PC-9 (cell line): ENCODE measurements around the gene ROBO1. TPM values are rescaled to one million over a fixed set of nuclear protein-coding genes. Genes with fewer than 3 reads are reported as not detected.

Experiments
- BruUV-seq: library from RNA; stranded (reverse); fragments of 400-500 nt; replicated peaks from 2 replicates; lab custom pipeline; 2021; lab: Mats Ljungman, UMichigan
- CTCF ChIA-PET: fragments of 300-600 bp; sonication (Branson Sonifier 250); formaldehyde crosslinking; loops from one replicate; lab custom pipeline; 2022; ENCODE audit warnings: antibody characterized with exemption; lab: Charles Lee
- POLR2A ChIA-PET: fragments of 300-600 bp; sonication (Branson Sonifier 250); formaldehyde crosslinking; loops from one replicate; lab custom pipeline; 2022; ENCODE audit warnings: antibody characterized with exemption; ENCODE audit not compliant: unreplicated experiment; lab: Charles Lee
- DNase-seq, 2 experiments: peaks; one replicate each; pipeline versions ENCODE4 v3.0.0 to v3.0.0-alpha.2; 2015 to 2022; ENCODE audit warnings: mixed read lengths in 1 of 2
- H2AFZ ChIP-seq: fragments of 200-600 bp; sonication (generic); 2 replicates; pipeline ENCODE4 v1.8.1; 2017; ENCODE audit warnings: antibody characterized with exemption
- H3F3A ChIP-seq: fragments of 200-600 bp; sonication (generic); 2 replicates; pipeline ENCODE4 v1.8.1; 2017; ENCODE audit warnings: antibody characterized with exemption, mild to moderate bottlenecking, low read depth; ENCODE audit not compliant: insufficient read depth
- H3K27ac ChIP-seq: fragments of 200-600 bp; sonication (generic); 2 replicates; pipeline ENCODE4 v1.6.1; 2016; ENCODE audit warnings: mixed run types
- H3K27me3 ChIP-seq: fragments of 200-600 bp; sonication (generic); 2 replicates; pipeline ENCODE4 v1.6.1; 2016; ENCODE audit warnings: low read depth, mixed run types; ENCODE audit not compliant: insufficient read depth
- H3K36me3 ChIP-seq: fragments of 200-600 bp; sonication (generic); 2 replicates; pipeline ENCODE4 v1.6.1; 2016; ENCODE audit warnings: low read depth, mixed run types
- H3K4me1 ChIP-seq: fragments of 200-600 bp; sonication (generic); replicated peaks from 2 replicates; pipeline ENCODE4 v1.6.1; 2016; ENCODE audit warnings: mixed run types; ENCODE audit not compliant: insufficient read depth
- H3K4me2 ChIP-seq: fragments of 200-600 bp; sonication (generic); 2 replicates; pipeline ENCODE4 v1.6.1; 2017; ENCODE audit warnings: mixed run types
- H3K4me3 ChIP-seq: fragments of 200-600 bp; sonication (generic); 2 replicates; pipeline ENCODE4 v1.6.1; 2016; ENCODE audit warnings: mixed run types
- H3K79me2 ChIP-seq: fragments of 200-600 bp; sonication (generic); 2 replicates; pipeline ENCODE4 v1.6.1; 2017; ENCODE audit warnings: low read depth, mixed run types
- H3K9me2 ChIP-seq: fragments of 200-600 bp; sonication (generic); 2 replicates; pipeline ENCODE4 v1.8.1; 2017; ENCODE audit warnings: mild to moderate bottlenecking; ENCODE audit not compliant: insufficient read depth
- H3K9me3 ChIP-seq: fragments of 200-600 bp; sonication (generic); 2 replicates; pipeline ENCODE4 v1.8.1; 2016; ENCODE audit warnings: low read depth; ENCODE audit not compliant: insufficient read depth
- H4K20me1 ChIP-seq: fragments of 200-600 bp; sonication (generic); 2 replicates; pipeline ENCODE4 v1.8.1; 2017; ENCODE audit not compliant: insufficient read depth
- CTCF ChIP-seq: fragments of 200-600 bp; sonication (generic); conservative IDR thresholded peaks from 2 replicates; pipeline ENCODE4 v1.6.1; 2017; ENCODE audit warnings: mixed run types, antibody characterized with exemption, mild to moderate bottlenecking, moderate library complexity
- EZH2 ChIP-seq: fragments of 200-600 bp; sonication (generic); IDR thresholded peaks from 2 replicates; pipeline ENCODE4 v1.8.0; 2017; ENCODE audit warnings: antibody characterized with exemption, low read depth
- intact Hi-C: fragments of 100-400 bp; cut with micrococcal nuclease; formaldehyde crosslinking; loops from one replicate; pipeline ENCODE4 v1.10.0; 2022; ENCODE audit not compliant: unreplicated experiment
- total RNA-seq: library from RNA; stranded (reverse); gene quantifications from 2 replicates; pipeline ENCODE4 v1.2.3, GENCODE V29; 2021

Gene ROBO1
- total RNA-seq, 1 experiment from 2014 or later, result 17.5 TPM

GRCh38 chr3:79203144-79203519, 564.7 kb downstream of the ROBO1 start:
- Histone ChIP-seq H4K20me1 (no peaks in the 10 kb centered on the region), H3K36me3 (no peaks in the 10 kb centered on the region), H3K9me2 (no peaks in the 10 kb centered on the region), H2AFZ (no peak overlapping the region), H3K4me3 (no peak overlapping the region), H3K27ac (no peak overlapping the region), H3K79me2 (no peaks in the 10 kb centered on the region), H3F3A (no peaks in the 10 kb centered on the region), H3K4me2 (no peak overlapping the region), H3K4me1 (no peaks in the 10 kb centered on the region), H3K27me3 (no peaks in the 10 kb centered on the region), H3K9me3 (no peaks in the 10 kb centered on the region)
- BruUV-seq, result no TSS peak
- intact Hi-C loops, result no loop called here
- DNase-seq, result no peak
- CTCF ChIA-PET, result no interaction called here
- POLR2A ChIA-PET, result no interaction called here
- no peak for TF ChIP-seq EZH2
- TF ChIP-seq CTCF, result no peak

GRCh38 chr3:79202471-79203143, 565.2 kb downstream of the ROBO1 start:
- no peak for DNase-seq

GRCh38 chr3:79200456-79200855, 567.3 kb downstream of the ROBO1 start:
- BruUV-seq, result no TSS peak
- Histone ChIP-seq H3K27ac (no peak overlapping the region), H3F3A (no peaks in the 10 kb centered on the region), H4K20me1 (no peaks in the 10 kb centered on the region), H2AFZ (no peak overlapping the region), H3K4me2 (no peak overlapping the region), H3K4me1 (no peaks in the 10 kb centered on the region), H3K36me3 (no peaks in the 10 kb centered on the region), H3K27me3 (no peaks in the 10 kb centered on the region), H3K9me3 (no peaks in the 10 kb centered on the region), H3K4me3 (no peak overlapping the region), H3K79me2 (no peaks in the 10 kb centered on the region), H3K9me2 (no peaks in the 10 kb centered on the region)
- intact Hi-C loops, result no loop called here
- TF ChIP-seq CTCF (no peak), EZH2 (no peak)
- ChIA-PET POLR2A (no interaction called here), CTCF (no interaction called here)
- DNase-seq, result no peak

More at GRCh38 chr3:79202471-79203143, 565.2 kb downstream of the ROBO1 start:
- Histone ChIP-seq H3K9me2 (no peaks in the 10 kb centered on the region), H4K20me1 (no peaks in the 10 kb centered on the region), H3K36me3 (no peaks in the 10 kb centered on the region), H3K9me3 (no peaks in the 10 kb centered on the region), H3K27me3 (no peaks in the 10 kb centered on the region), H3K79me2 (no peaks in the 10 kb centered on the region), H3K27ac (no peak overlapping the region), H3K4me1 (no peaks in the 10 kb centered on the region), H3F3A (no peaks in the 10 kb centered on the region), H3K4me3 (no peak overlapping the region), H3K4me2 (no peak overlapping the region), H2AFZ (no peak overlapping the region)
- POLR2A ChIA-PET, result no interaction called here
- intact Hi-C loops, result no loop called here
- no TSS peak for BruUV-seq
- CTCF ChIA-PET, result no interaction called here
- no peak for TF ChIP-seq CTCF
- no peak for TF ChIP-seq EZH2
